ENCODE measurements around the gene NPBWR2. TPM values are rescaled to one million over a fixed set of nuclear protein-coding genes. Genes with fewer than 3 reads are reported as not detected.
"Not testable (repeated sequence)": the region's sequence is repeated elsewhere in the genome, so short reads cannot be mapped to it uniquely, and the experiment has no call there.

NPBWR2 gene
- polyA plus RNA-seq, 3 donors = not detected

DNA sequence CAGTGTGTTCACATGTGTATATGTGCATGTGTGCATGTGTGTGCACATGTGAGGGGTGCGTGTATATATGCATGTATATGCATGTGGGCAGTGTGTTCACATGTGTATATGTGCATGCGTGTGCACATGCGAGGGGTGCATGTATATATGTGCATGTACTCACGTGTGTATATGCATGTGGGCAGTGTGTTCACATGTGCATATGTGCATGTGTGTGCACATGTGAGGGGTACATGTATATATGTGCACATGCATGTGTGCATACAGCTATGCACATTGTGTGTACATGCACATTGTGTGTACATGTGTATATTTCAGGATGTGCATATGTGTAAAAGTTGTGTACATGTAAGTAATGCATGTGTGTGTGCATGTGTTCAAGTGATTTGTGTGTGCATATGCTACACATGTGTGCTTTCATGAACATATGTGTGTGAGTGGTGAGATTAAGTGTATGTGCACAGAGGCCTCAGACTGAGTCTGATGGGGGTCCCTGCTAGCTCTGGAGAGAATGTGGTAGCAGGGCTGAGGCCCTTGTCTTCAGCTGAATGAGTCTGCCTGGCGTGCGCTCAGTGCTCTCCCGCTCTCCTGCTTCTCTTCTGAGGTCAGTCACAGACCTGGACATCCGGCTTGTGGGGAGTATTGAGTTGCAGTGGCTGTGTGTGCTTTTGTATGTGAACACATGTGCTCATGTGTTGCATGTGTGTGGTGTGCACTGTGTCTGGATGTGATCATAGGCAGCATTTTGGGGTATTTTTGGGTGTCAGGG is 37.0 kb upstream of the NPBWR2 start:
- DNase-seq (ENCODE audit: low read depth in 3 of 3, low spot score in 2 of 3) = no peak

- DNase-seq (ENCODE audit: low read depth in 3 of 3, low spot score in 2 of 3) = no peak
These were observed 35.8 kb upstream of the NPBWR2 start for GRCh38 chr20:64143018-64143801.

- no peak for DNase-seq (ENCODE audit: low read depth in 3 of 3, low spot score in 2 of 3)
These were observed 35.2 kb upstream of the NPBWR2 start for GRCh38 chr20:64142590-64142989.

DNA sequence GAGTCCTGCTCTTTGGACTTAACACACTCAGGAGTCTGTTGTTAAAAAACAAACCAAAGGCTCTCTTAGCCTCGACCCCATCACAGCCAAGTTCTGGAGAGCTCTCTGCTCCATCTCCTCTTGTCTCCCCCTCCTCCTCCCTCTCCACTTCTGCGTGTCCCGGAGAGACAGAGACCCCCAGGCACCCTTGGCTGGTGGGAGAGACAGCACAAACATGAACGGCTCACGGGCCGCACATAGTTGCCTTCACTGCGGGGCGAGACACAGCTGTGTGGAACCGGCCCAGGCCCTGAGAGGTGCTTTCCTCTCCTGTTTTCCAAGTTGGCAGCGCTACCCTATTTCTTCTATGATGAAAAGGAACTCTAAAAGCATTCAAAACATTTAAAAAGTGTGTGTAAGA is 33.6 kb upstream of the NPBWR2 start:
- no peak for DNase-seq (ENCODE audit: low read depth in 3 of 3, low spot score in 2 of 3)

DNA sequence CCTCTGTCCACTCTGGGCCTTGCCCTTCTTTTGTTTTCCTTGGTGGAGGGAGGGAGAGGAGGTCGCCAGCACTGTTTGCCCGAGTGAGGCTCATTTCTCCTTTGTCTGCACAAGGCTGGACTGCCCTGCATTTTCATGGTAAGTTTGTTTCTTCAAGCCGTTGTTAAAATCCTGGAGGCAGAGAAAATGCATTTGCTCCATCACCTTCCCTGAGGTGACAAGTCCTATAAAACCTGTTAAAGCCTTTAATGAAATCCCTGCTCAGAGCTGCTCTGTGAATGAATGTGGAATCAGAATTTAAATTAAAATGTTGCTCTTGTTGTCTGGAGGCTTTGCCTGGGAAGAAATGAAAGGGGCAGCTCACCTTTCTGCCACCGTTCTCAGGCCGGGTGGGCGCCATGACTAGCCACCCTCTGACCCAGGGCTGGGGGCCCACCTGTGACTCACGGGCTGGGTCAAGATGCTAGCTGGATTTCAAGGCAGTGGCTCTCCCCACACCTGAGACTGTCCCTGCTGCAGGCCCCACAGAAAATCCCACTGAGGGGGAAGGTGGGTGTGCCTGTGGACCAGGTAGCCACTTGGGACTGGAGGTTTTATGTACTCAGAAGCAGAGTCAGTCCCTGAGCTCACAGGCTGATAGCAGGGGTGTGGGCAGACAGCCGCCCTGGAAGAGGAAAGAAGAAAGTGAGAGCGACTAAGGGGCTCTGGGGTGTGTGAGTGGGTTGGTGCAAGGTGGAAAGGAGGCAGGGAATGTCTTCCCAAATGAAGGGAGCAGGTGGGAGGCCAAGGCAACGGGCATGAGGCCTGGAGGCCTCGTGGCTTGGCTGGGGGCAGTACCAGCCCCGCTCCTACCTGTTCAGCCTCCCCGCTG is 32.9 kb upstream of the NPBWR2 start:
- DNase-seq (ENCODE audit: low read depth in 3 of 3, low spot score in 2 of 3) = no peak

DNA sequence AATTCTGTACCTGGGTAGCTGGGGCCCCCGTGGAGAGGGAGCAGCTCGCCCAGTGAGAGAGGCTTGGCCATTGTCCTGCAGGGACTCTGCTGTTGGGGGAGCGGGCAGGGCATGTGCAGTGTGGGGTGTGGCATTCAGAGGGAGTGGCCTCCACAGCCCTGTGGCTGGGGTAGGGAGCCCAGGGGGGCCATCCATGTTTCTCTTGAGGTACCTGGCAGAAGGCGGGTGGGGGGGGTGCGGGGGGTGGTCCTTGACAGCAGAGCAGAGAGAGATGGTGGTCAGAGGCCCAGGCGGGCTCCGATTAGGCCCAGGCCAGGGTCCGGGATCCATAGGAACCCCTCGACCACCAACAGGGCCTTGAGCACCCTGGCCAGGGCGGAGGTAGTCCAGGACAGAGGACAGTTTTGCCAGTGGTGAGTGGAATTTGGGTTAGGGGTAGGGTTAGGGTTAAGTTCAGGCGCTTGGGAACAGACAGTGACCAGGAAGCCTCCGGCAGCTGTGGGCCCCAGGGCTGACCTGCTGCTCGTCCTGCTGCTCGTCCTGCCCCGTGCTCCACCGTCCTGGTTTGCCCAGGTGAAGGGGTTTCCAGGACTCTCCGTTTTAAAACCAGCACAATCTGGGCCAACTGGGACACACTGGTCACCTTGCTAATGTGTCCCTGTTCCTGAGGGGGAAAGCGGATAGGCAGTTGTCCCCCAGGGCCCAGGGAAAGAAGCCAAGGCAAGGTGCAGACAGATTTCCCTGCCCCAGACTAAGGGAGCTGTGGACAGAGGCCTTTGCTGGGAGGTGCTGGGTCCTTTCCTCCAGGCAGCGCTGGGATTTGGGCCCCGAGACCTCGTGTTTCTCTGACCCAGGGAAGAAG is 32.1 kb upstream of the NPBWR2 start:
- no peak for DNase-seq (ENCODE audit: low read depth in 3 of 3, low spot score in 2 of 3)

GRCh38 chr20:64138276-64138815 is 31.0 kb upstream of the NPBWR2 start:
- DNase-seq (ENCODE audit: low read depth in 3 of 3, low spot score in 2 of 3) = no peak

DNA sequence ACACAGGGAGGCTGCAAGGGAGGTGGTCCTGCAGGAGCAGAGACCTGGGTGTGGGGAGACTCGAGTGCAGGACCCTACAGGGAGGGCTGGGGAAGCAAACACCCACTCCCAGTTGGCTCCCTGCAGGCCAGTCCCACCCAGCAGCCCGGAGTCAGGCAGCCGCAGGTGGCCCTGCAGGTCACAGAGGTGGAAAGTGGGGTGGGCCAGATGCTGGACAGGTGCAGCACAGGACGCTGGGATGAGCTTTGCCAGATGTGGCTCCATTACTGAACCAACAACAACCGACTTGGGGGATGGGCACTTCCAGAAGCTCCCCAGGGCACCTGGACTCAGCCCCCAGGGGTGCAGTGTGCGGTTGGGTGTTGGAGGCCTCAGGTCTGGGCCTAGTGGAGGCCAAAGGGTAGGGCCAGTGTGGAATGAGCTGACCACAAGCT is 30.2 kb upstream of the NPBWR2 start:
- DNase-seq (ENCODE audit: low read depth in 3 of 3, low spot score in 2 of 3) = no peak

- no peak for DNase-seq (ENCODE audit: low read depth in 3 of 3, low spot score in 2 of 3)
These were observed 28.8 kb upstream of the NPBWR2 start for GRCh38 chr20:64136004-64136710.

- DNase-seq (ENCODE audit: low read depth in 3 of 3, low spot score in 2 of 3) = not testable (repeated sequence)
These were observed 27.4 kb upstream of the NPBWR2 start for GRCh38 chr20:64134744-64135143.

DNA sequence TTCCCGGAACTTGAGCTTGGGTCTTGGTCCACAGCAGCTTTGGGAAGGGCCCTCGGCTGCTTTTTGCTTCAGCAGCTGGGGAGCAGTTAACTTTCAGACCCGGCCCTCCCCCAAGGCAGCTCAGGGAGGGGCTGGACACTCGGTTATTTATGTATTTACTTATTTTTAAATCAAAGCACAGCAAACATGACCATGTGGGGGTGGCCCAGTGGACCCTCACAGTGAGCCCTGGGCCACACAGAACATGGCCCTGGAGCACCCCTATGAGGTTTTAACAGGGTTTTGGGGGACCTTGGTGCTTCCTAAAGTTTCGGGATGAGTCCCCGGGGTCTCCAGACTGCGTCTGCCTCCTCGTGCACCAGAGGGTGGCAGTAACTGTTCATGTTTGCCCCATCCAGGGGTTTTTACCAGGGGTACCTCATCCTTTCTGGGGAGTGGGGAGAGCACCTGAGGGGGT is 26.6 kb upstream of the NPBWR2 start:
- no peak for DNase-seq (ENCODE audit: low read depth in 3 of 3, low spot score in 2 of 3)

DNA sequence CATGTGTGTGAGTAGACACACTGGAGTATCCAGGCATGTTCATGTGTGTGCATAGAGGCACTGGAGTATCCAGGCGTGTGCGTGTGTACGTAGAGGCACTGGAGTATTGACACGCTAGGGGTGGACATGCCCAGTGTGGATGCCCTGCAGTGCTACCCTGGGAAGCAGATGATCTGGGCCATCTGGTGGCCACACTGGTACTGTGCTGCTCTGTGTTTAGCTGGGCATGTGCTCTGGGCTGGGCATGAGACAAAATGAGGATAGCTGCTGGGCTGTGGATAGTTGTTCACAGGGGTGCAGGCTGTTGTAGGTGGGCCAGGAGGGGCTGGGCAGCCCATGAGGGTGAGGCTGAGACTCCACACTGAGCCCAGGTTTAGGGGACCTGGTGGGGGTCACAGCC is 24.0 kb upstream of the NPBWR2 start:
- no peak for DNase-seq (ENCODE audit: low read depth in 3 of 3, low spot score in 2 of 3)

DNA sequence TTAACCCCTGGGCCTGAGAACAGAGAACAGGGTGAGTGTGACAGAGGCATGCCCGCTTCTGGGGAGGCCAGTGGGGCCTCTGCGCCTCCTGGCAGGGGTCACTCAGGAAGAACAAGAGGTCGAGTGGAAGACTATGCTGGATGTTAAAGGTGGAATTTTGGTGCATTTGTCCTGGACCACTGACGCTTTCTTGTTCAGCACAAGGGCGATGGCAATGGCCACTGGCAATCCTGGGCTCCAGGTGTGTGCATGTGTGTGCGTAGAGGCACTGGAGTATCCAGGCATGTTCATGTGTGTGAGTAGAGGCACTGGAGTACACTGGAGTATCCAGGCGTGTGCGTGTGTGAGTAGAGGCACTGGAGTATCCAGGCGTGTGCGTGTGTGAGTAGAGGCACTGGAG is 23.5 kb upstream of the NPBWR2 start:
- no peak for DNase-seq (ENCODE audit: low read depth in 3 of 3, low spot score in 2 of 3)

DNA sequence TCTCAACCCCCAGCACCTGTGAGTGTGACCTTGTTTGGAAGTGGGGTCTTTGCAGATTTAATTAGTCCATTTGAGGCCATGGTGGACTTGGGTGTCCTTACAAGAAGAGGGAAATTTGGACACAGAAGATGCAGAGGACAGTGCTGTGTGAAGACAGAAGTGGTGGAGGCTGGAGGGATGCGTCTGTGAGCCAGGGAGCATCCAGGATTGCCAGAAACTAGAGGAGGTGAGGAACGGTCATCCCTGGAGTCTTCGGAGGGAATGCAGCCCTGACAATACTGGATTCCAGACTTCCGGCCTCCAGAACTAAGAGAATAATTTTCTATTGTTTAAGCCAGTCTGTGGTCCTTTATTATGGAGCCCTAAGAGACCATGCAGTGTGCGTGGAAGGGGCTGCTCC is 22.9 kb upstream of the NPBWR2 start:
- DNase-seq (ENCODE audit: low read depth in 3 of 3, low spot score in 2 of 3) = no peak

GRCh38 chr20:64129146-64129782 is 21.9 kb upstream of the NPBWR2 start:
- DNase-seq (ENCODE audit: low read depth in 3 of 3, low spot score in 2 of 3) = no peak

DNA sequence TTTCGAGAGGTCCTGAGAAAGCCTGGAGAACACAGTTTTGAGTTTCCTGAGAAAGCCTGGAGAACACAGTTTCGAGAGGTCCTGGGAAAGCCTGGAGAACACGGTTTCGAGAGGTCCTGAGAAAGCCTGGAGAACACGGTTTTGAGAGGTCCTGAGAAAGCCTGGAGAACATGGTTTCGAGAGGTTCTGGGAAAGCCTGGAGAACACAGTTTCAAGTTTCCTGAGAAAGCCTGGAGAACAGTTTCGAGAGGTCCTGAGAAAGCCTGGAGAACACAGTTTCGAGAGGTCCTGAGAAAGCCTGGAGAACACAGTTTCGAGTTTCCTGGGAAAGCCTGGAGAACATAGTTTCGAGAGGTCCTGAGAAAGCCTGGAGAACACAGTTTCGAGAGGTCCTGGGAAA is 16.2 kb upstream of the NPBWR2 start:
- not testable (repeated sequence) for DNase-seq (ENCODE audit: low read depth in 3 of 3, low spot score in 2 of 3)

GRCh38 chr20:64122927-64123326 is 15.6 kb upstream of the NPBWR2 start:
- not testable (repeated sequence) for DNase-seq (ENCODE audit: low read depth in 3 of 3, low spot score in 2 of 3)

DNA sequence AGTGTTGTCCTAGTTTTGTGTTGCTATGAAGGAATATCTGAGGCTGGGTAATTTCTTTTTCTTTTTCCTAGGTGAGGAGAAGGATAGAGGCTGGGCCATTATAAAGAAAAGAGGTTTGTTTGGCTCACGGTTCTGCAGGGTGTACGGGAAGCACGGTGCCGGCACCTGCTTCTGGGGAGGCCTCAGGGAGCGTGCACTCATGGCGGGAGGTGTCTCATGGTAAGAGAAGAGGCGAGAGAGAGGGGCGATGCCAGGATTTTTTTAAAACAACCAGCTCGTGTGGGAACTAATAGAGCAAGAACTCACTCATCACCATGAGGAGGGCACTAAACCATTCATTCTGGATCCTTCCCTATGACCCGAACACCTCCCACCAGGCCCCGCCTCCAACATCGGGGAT is 14.2 kb upstream of the NPBWR2 start:
- no peak for DNase-seq (ENCODE audit: low read depth in 3 of 3, low spot score in 2 of 3)

Measured in right renal cortex interstitium (tissue), 3 donors.